ENCODE results near the gene EPHA7. TPM values are rescaled to one million over a fixed set of nuclear protein-coding genes. Genes with fewer than 3 reads are reported as not detected.

Gene EPHA7
- total RNA-seq, 1 donor from 2014 or later, result 11.3 TPM

GRCh38 chr6:93248631-93249030, 170.7 kb downstream of the EPHA7 start:
- DNase-seq (ENCODE audit: low spot score), result no peak

GRCh38 chr6:93243231-93243778, 176.1 kb downstream of the EPHA7 start:
- DNase-seq (ENCODE audit: low spot score), result no peak

GRCh38 chr6:93242049-93242448, 177.3 kb downstream of the EPHA7 start:
- DNase-seq (ENCODE audit: low spot score), result no peak

GRCh38 chr6:93238632-93239031, 180.7 kb downstream of the EPHA7 start:
- DNase-seq (ENCODE audit: low spot score), result no peak

- DNase-seq (ENCODE audit: low spot score), result no peak
These were observed 183.6 kb downstream of the EPHA7 start for GRCh38 chr6:93235775-93236174.

GRCh38 chr6:93226822-93227221, 192.5 kb downstream of the EPHA7 start:
- no peak for DNase-seq (ENCODE audit: low spot score)

GRCh38 chr6:93222071-93222851, 197.1 kb downstream of the EPHA7 start:
- no peak for DNase-seq (ENCODE audit: low spot score)

- DNase-seq (ENCODE audit: low spot score), result no peak
These were observed 199.9 kb downstream of the EPHA7 start for GRCh38 chr6:93219447-93219846.

- no peak for DNase-seq (ENCODE audit: low spot score)
These were observed 201.3 kb downstream of the EPHA7 start for GRCh38 chr6:93218096-93218495.

GRCh38 chr6:93213028-93213427, 206.3 kb downstream of the EPHA7 start:
- DNase-seq (ENCODE audit: low spot score), result no peak

- no peak for DNase-seq (ENCODE audit: low spot score)
These were observed 208.5 kb downstream of the EPHA7 start for GRCh38 chr6:93210908-93211307.

- no peak for DNase-seq (ENCODE audit: low spot score)
These were observed 210.0 kb downstream of the EPHA7 start for GRCh38 chr6:93209358-93209757.

GRCh38 chr6:93196406-93196970, 222.9 kb downstream of the EPHA7 start:
- no peak for DNase-seq (ENCODE audit: low spot score)

GRCh38 chr6:93194480-93194879, 224.9 kb downstream of the EPHA7 start:
- no peak for DNase-seq (ENCODE audit: low spot score)

- no peak for DNase-seq (ENCODE audit: low spot score)
These were observed 225.5 kb downstream of the EPHA7 start for GRCh38 chr6:93193868-93194267.

Measured in mucosa of gallbladder (tissue), 1 donor.